COLO829 (cell line): ENCODE measurements around the gene SENP5.

ENCODE experiments used
- DNase-seq: peaks from one replicate; pipeline ENCODE4 v3.0.0; 2012; ENCODE audit warnings: low spot score

SENP5 gene

GRCh38 chr3:196883361-196883760 is 15.6 kb downstream of the SENP5 start:
- no peak for DNase-seq

GRCh38 chr3:196886144-196886543 is 18.4 kb downstream of the SENP5 start:
- DNase-seq = no peak

GRCh38 chr3:196889844-196890708 is 22.4 kb downstream of the SENP5 start:
- no peak for DNase-seq

GRCh38 chr3:196894557-196895295 is 27.0 kb downstream of the SENP5 start:
- no peak for DNase-seq

GRCh38 chr3:196896229-196896628 is 28.5 kb downstream of the SENP5 start:
- no peak for DNase-seq

- DNase-seq = no peak
These were observed 34.0 kb downstream of the SENP5 start for GRCh38 chr3:196901768-196902167.

GRCh38 chr3:196902296-196902695 is 34.6 kb downstream of the SENP5 start:
- no peak for DNase-seq

- no peak for DNase-seq
These were observed 36.0 kb downstream of the SENP5 start for GRCh38 chr3:196903740-196904139.

GRCh38 chr3:196914866-196915265 is 47.1 kb downstream of the SENP5 start:
- no peak for DNase-seq

GRCh38 chr3:196915375-196915774 is 47.7 kb downstream of the SENP5 start:
- no peak for DNase-seq

- no peak for DNase-seq
These were observed 48.5 kb downstream of the SENP5 start for GRCh38 chr3:196916221-196916620.

- DNase-seq = no peak
These were observed 49.3 kb downstream of the SENP5 start for GRCh38 chr3:196916995-196917394.

- DNase-seq = no peak
These were observed 51.2 kb downstream of the SENP5 start for GRCh38 chr3:196918968-196919367.

GRCh38 chr3:196920733-196921132 is 53.0 kb downstream of the SENP5 start:
- DNase-seq = no peak

GRCh38 chr3:196927571-196928453 is 60.1 kb downstream of the SENP5 start:
- no peak for DNase-seq

GRCh38 chr3:196931157-196931556 is 63.4 kb downstream of the SENP5 start:
- no peak for DNase-seq

- no peak for DNase-seq
These were observed 64.3 kb downstream of the SENP5 start for GRCh38 chr3:196931828-196932587.

- DNase-seq = no peak
These were observed 64.9 kb downstream of the SENP5 start for GRCh38 chr3:196932600-196932999.

- no peak for DNase-seq
These were observed 68.6 kb downstream of the SENP5 start for GRCh38 chr3:196936288-196936687.

- no peak for DNase-seq
These were observed 70.4 kb downstream of the SENP5 start for GRCh38 chr3:196938124-196938523.

- DNase-seq = no peak
These were observed 70.9 kb downstream of the SENP5 start for GRCh38 chr3:196938576-196938975.
